ENCODE measurements around the gene MRPS30. TPM values are rescaled to one million over a fixed set of nuclear protein-coding genes. Genes with fewer than 3 reads are reported as not detected.
"Not testable (repeated sequence)": the region's sequence is repeated elsewhere in the genome, so short reads cannot be mapped to it uniquely, and the experiment has no call there.

Gene MRPS30
- polyA plus RNA-seq, 1 donor (not counting 4 experiments of a cell fraction or from before 2014, with no cell fraction given): 62.1 TPM

GRCh38 chr5:44783634-44784315, 25.0 kb upstream of the MRPS30 start:
- Histone ChIP-seq H3K27me3 (ENCODE audit: control insufficient read depth, extremely low read depth, insufficient read depth, low read length) (no peaks in the 10 kb centered on the region), H3K9ac (ENCODE audit: control insufficient read depth, extremely low read depth, insufficient read depth, low read length) (no peak overlapping the region), H3K79me2 (ENCODE audit: control insufficient read depth, insufficient read depth, low read length) (no peaks in the 10 kb centered on the region), H3K4me1 (ENCODE audit: control insufficient read depth, extremely low read depth, insufficient read depth, low read length) (no peaks in the 10 kb centered on the region), H3K9me3 (ENCODE audit: control insufficient read depth, low read depth, low read length) (no peaks in the 10 kb centered on the region), H4K20me1 (ENCODE audit: control insufficient read depth, extremely low read depth, insufficient read depth, low read length) (no peaks in the 10 kb centered on the region), H3K27ac (ENCODE audit: control insufficient read depth, insufficient read depth, low read length) (no peak overlapping the region), H3K4me3 (ENCODE audit: control insufficient read depth in 2 of 3, extremely low read depth in 1 of 3, insufficient read depth in 2 of 3, low read depth in 1 of 3, low read length in 3 of 3) (no peak overlapping the region), H3K36me3 (ENCODE audit: control insufficient read depth in 2 of 2, extremely low read depth in 1 of 2, insufficient read depth in 2 of 2, low read length in 2 of 2) (no peaks in the 10 kb centered on the region), H2AFZ (ENCODE audit: control insufficient read depth, low read length) (no peak overlapping the region), H3K4me2 (ENCODE audit: control insufficient read depth, extremely low read depth, insufficient read depth, low read depth, low read length) (no peak overlapping the region), H3K9me1 (ENCODE audit: control insufficient read depth, extremely low read depth, insufficient read depth, low read length) (no peaks in the 10 kb centered on the region)
- FAIRE-seq (no peak), DNase-seq (ENCODE audit: low read depth, low spot score) (no peak)
- TF ChIP-seq EZH2 (IDR thresholded peaks at IDR 0.05; ENCODE audit: low read length) (no peak), CTCF (optimal IDR thresholded peaks at IDR 0.05 in 1 of 3, IDR thresholded peaks at IDR 0.05 in 1 of 3, conservative IDR thresholded peaks at IDR 0.05 in 1 of 3; ENCODE audit: extremely low read depth in 1 of 3, insufficient read depth in 2 of 3, low read length in 3 of 3) (no peak)
- dilution Hi-C loops (cut with MboI; ENCODE audit: extremely low pct_ligation_motif_present, low sequenced_read_pairs): no loop called here

- no peak overlapping the region for H2AFZ ChIP-seq (ENCODE audit: control insufficient read depth, low read length)
- dilution Hi-C loops (cut with MboI; ENCODE audit: extremely low pct_ligation_motif_present, low sequenced_read_pairs): no loop called here
- no peak overlapping the region for H3K4me2 ChIP-seq (ENCODE audit: control insufficient read depth, extremely low read depth, insufficient read depth, low read depth, low read length)
- no peak for TF ChIP-seq CTCF (optimal IDR thresholded peaks at IDR 0.05 in 1 of 3, IDR thresholded peaks at IDR 0.05 in 1 of 3, conservative IDR thresholded peaks at IDR 0.05 in 1 of 3; ENCODE audit: extremely low read depth in 1 of 3, insufficient read depth in 2 of 3, low read length in 3 of 3)
- no peak for TF ChIP-seq EZH2 (IDR thresholded peaks at IDR 0.05; ENCODE audit: low read length)
- H4K20me1 ChIP-seq (ENCODE audit: control insufficient read depth, extremely low read depth, insufficient read depth, low read length): no peaks in the 10 kb centered on the region
- H3K4me1 ChIP-seq (ENCODE audit: control insufficient read depth, extremely low read depth, insufficient read depth, low read length): no peaks in the 10 kb centered on the region
- H3K79me2 ChIP-seq (ENCODE audit: control insufficient read depth, insufficient read depth, low read length): no peaks in the 10 kb centered on the region
- no peaks in the 10 kb centered on the region for H3K27me3 ChIP-seq (ENCODE audit: control insufficient read depth, extremely low read depth, insufficient read depth, low read length)
- H3K9ac ChIP-seq (ENCODE audit: control insufficient read depth, extremely low read depth, insufficient read depth, low read length): no peak overlapping the region
- FAIRE-seq (no peak), DNase-seq (ENCODE audit: low read depth, low spot score) (no peak)
- no peaks in the 10 kb centered on the region for H3K36me3 ChIP-seq (ENCODE audit: control insufficient read depth in 2 of 2, extremely low read depth in 1 of 2, insufficient read depth in 2 of 2, low read length in 2 of 2)
- H3K4me3 ChIP-seq (ENCODE audit: control insufficient read depth in 2 of 3, extremely low read depth in 1 of 3, insufficient read depth in 2 of 3, low read depth in 1 of 3, low read length in 3 of 3): no peak overlapping the region
- no peak overlapping the region for H3K27ac ChIP-seq (ENCODE audit: control insufficient read depth, insufficient read depth, low read length)
- no peaks in the 10 kb centered on the region for H3K9me3 ChIP-seq (ENCODE audit: control insufficient read depth, low read depth, low read length)
- no peaks in the 10 kb centered on the region for H3K9me1 ChIP-seq (ENCODE audit: control insufficient read depth, extremely low read depth, insufficient read depth, low read length)
Observed at GRCh38 chr5:44787731-44788130, 21.0 kb upstream of the MRPS30 start.

- H3K9me1 ChIP-seq (ENCODE audit: control insufficient read depth, extremely low read depth, insufficient read depth, low read length); H3K4me2 ChIP-seq (ENCODE audit: control insufficient read depth, extremely low read depth, insufficient read depth, low read depth, low read length); H3K27ac ChIP-seq (ENCODE audit: control insufficient read depth, insufficient read depth, low read length); FAIRE-seq; DNase-seq (ENCODE audit: low read depth, low spot score); H3K36me3 ChIP-seq (ENCODE audit: control insufficient read depth in 2 of 2, extremely low read depth in 1 of 2, insufficient read depth in 2 of 2, low read length in 2 of 2); H2AFZ ChIP-seq (ENCODE audit: control insufficient read depth, low read length); H3K4me3 ChIP-seq (ENCODE audit: control insufficient read depth in 2 of 3, extremely low read depth in 1 of 3, insufficient read depth in 2 of 3, low read depth in 1 of 3, low read length in 3 of 3); H3K9ac ChIP-seq (ENCODE audit: control insufficient read depth, extremely low read depth, insufficient read depth, low read length); H3K27me3 ChIP-seq (ENCODE audit: control insufficient read depth, extremely low read depth, insufficient read depth, low read length); dilution Hi-C loops (cut with MboI; ENCODE audit: extremely low pct_ligation_motif_present, low sequenced_read_pairs); H3K9me3 ChIP-seq (ENCODE audit: control insufficient read depth, low read depth, low read length); H3K79me2 ChIP-seq (ENCODE audit: control insufficient read depth, insufficient read depth, low read length); H3K4me1 ChIP-seq (ENCODE audit: control insufficient read depth, extremely low read depth, insufficient read depth, low read length); H4K20me1 ChIP-seq (ENCODE audit: control insufficient read depth, extremely low read depth, insufficient read depth, low read length): not testable (repeated sequence)
Observed at GRCh38 chr5:44789372-44789995, 19.3 kb upstream of the MRPS30 start.

Data from keratinocyte (primary cell).